Measurements from ENCODE around the gene GTF2A1. TPM values are rescaled to one million over a fixed set of nuclear protein-coding genes. Genes with fewer than 3 reads are reported as not detected.
A peak's percentile ranks its signal among the peaks of the same experiment; 100 is the strongest.

The GTF2A1 gene
- total and polyA plus RNA-seq, 4 donors, result 8.5 to 33.4 (median 21.4) TPM

GRCh38 chr14:81178063-81178462, 42.7 kb downstream of the GTF2A1 start:
- Histone ChIP-seq H3K4me3 (ENCODE audit: low read length in 2 of 2) (no peak overlapping the region), H3K27me3 (ENCODE audit: control insufficient read depth in 1 of 2, insufficient read depth in 2 of 2, low read length in 1 of 2) (no peaks in the 10 kb centered on the region), H3K9me3 (ENCODE audit: control insufficient read depth, low read length) (no peaks in the 10 kb centered on the region), H3K36me3 (ENCODE audit: control insufficient read depth in 1 of 2, insufficient read depth in 2 of 2, low read length in 1 of 2) (peaks cover 0 to 2% of the 10 kb centered on the region in 2 donors), H3K4me1 (ENCODE audit: control insufficient read depth in 1 of 2, insufficient read depth in 2 of 2, low read length in 2 of 2) (peaks cover 2 to 7% of the 10 kb centered on the region in 2 donors), H3K27ac (ENCODE audit: low read depth in 1 of 2, low read length in 2 of 2) (no peak overlapping the region)
- intact Hi-C loops (cut with DNase I), result no loop called here
- no peak for ATAC-seq (ENCODE audit: low FRiP score)
- no peak for DNase-seq

GRCh38 chr14:81177225-81177624, 43.5 kb downstream of the GTF2A1 start:
- no peak for DNase-seq
- H3K36me3 ChIP-seq (ENCODE audit: control insufficient read depth in 1 of 2, insufficient read depth in 2 of 2, low read length in 1 of 2), result peaks cover 0 to 2% of the 10 kb centered on the region in 2 donors
- H3K9me3 ChIP-seq (ENCODE audit: control insufficient read depth, low read length), result no peaks in the 10 kb centered on the region
- H3K27ac ChIP-seq (ENCODE audit: low read depth in 1 of 2, low read length in 2 of 2), result no peak overlapping the region
- WGBS, 2 donors, result 43 to 56% methylated on average over 1 of the region's 1 CpG
- intact Hi-C loops (cut with DNase I), result no loop called here
- ATAC-seq (ENCODE audit: low FRiP score), result no peak
- H3K4me3 ChIP-seq (ENCODE audit: low read length in 2 of 2), result peak overlapping the region in 1 of 2 donors; percentile 59
- H3K4me1 ChIP-seq (ENCODE audit: control insufficient read depth in 1 of 2, insufficient read depth in 2 of 2, low read length in 2 of 2), result peaks cover 0 to 4% of the 10 kb centered on the region in 2 donors
- no peaks in the 10 kb centered on the region for H3K27me3 ChIP-seq (ENCODE audit: control insufficient read depth in 1 of 2, insufficient read depth in 2 of 2, low read length in 1 of 2)

DNA sequence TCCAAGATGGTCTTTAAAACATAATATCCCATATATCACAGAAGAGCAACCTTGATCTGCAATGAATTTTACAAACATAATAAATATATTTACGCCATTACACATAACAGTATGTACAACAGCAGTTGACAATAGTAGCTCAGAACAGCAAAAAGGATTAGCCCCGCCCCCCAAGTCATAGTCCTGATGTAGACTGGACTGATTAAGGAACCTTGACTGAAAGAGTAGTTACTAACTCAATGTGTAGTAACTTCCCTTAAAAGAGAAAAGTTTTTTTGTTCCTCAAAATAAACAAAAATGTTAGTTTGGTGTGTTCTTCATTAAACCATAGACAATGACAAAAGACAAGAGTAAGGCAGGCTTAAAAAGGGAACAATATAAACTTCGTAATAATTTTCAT, 44.5 kb downstream of the GTF2A1 start:
- Histone ChIP-seq H3K27me3 (ENCODE audit: control insufficient read depth in 1 of 2, insufficient read depth in 2 of 2, low read length in 1 of 2) (no peaks in the 10 kb centered on the region), H3K27ac (ENCODE audit: low read depth in 1 of 2, low read length in 2 of 2) (no peak overlapping the region), H3K9me3 (ENCODE audit: control insufficient read depth, low read length) (no peaks in the 10 kb centered on the region), H3K4me1 (ENCODE audit: control insufficient read depth in 1 of 2, insufficient read depth in 2 of 2, low read length in 2 of 2) (no peaks in the 10 kb centered on the region), H3K4me3 (ENCODE audit: low read length in 2 of 2) (no peak overlapping the region), H3K36me3 (ENCODE audit: control insufficient read depth in 1 of 2, insufficient read depth in 2 of 2, low read length in 1 of 2) (peaks cover 0 to 2% of the 10 kb centered on the region in 2 donors)
- intact Hi-C loops (cut with DNase I), result no loop called here
- 87 to 93% methylated on average over 3 of the region's 3 CpGs for WGBS, 2 donors
- DNase-seq, result peak in 1 of 2 donors; percentile 78
- ATAC-seq (ENCODE audit: low FRiP score), result no peak

DNA sequence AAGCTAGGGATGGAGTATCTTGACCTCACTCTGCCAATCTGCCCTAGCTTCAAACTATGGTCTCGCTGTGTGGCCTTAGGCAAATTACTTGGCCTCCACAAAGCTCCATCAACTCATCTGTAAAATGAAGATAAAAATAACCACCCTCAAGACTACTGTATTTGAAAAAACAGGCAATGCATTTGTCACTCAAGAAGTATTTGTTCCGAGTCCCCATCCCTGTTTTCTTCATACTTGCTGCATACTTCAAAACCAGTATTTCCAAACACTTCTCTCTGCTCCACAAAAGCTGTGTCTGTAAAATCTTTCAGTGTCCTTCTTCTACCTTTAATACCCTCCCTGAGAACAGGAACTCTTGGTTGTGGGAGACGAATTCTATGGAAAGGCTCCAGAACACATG, 47.9 kb downstream of the GTF2A1 start:
- Histone ChIP-seq H3K27me3 (ENCODE audit: control insufficient read depth in 1 of 2, insufficient read depth in 2 of 2, low read length in 1 of 2) (no peaks in the 10 kb centered on the region), H3K4me1 (ENCODE audit: control insufficient read depth in 1 of 2, insufficient read depth in 2 of 2, low read length in 2 of 2) (no peaks in the 10 kb centered on the region), H3K36me3 (ENCODE audit: control insufficient read depth in 1 of 2, insufficient read depth in 2 of 2, low read length in 1 of 2) (peaks cover 0 to 2% of the 10 kb centered on the region in 2 donors), H3K9me3 (ENCODE audit: control insufficient read depth, low read length) (no peaks in the 10 kb centered on the region), H3K27ac (ENCODE audit: low read depth in 1 of 2, low read length in 2 of 2) (no peak overlapping the region), H3K4me3 (ENCODE audit: low read length in 2 of 2) (no peak overlapping the region)
- intact Hi-C loops (cut with DNase I), result loop anchor here (5.0 kb wide), 3 partner anchors 44 to 231 kb away; partner anchors contain the start of gene CEP128 (in 1 of the 2)
- ATAC-seq (ENCODE audit: low FRiP score) (no peak), DNase-seq (no peak)
- WGBS, 2 donors, result 67 to 75% methylated on average over 3 of the region's 3 CpGs

DNA sequence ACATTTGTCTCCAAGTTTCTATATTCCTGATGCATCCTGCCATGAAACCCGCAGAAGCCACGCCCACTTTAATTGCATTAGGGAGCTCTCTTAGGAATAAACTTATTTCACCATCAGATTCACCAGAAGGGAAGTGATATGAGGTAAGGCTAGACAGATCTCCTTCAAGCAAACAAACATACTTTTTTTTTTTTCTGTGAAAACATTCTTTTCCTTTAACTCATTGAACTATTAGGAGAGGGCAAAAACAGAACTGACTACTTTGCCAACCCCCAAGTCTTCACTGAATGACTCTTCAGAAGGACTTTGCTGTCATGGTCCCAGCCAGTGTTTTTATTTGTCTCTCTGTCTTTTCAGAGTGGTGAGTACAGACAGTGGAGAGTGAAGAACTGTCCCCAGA, 48.4 kb downstream of the GTF2A1 start:
- 84 to 90% methylated on average over 2 of the region's 2 CpGs for WGBS, 2 donors
- Histone ChIP-seq H3K4me1 (ENCODE audit: control insufficient read depth in 1 of 2, insufficient read depth in 2 of 2, low read length in 2 of 2) (no peaks in the 10 kb centered on the region), H3K9me3 (ENCODE audit: control insufficient read depth, low read length) (no peaks in the 10 kb centered on the region), H3K27ac (ENCODE audit: low read depth in 1 of 2, low read length in 2 of 2) (no peak overlapping the region), H3K36me3 (ENCODE audit: control insufficient read depth in 1 of 2, insufficient read depth in 2 of 2, low read length in 1 of 2) (peaks cover 0 to 2% of the 10 kb centered on the region in 2 donors), H3K27me3 (ENCODE audit: control insufficient read depth in 1 of 2, insufficient read depth in 2 of 2, low read length in 1 of 2) (no peaks in the 10 kb centered on the region), H3K4me3 (ENCODE audit: low read length in 2 of 2) (no peak overlapping the region)
- ATAC-seq (ENCODE audit: low FRiP score) (no peak), DNase-seq (no peak)
- intact Hi-C loops (cut with DNase I), result loop anchor here (5.0 kb wide), 3 partner anchors 45 to 230 kb away; partner anchors contain the start of gene CEP128 (in 1 of the 2)

- DNase-seq (no peak), ATAC-seq (ENCODE audit: low FRiP score) (no peak)
- intact Hi-C loops (cut with DNase I), result loop anchor here (5.0 kb wide), 3 partner anchors 46 to 229 kb away; partner anchors contain the start of gene CEP128 (in 1 of the 2)
- Histone ChIP-seq H3K4me1 (ENCODE audit: control insufficient read depth in 1 of 2, insufficient read depth in 2 of 2, low read length in 2 of 2) (no peaks in the 10 kb centered on the region), H3K36me3 (ENCODE audit: control insufficient read depth in 1 of 2, insufficient read depth in 2 of 2, low read length in 1 of 2) (peaks cover 0 to 2% of the 10 kb centered on the region in 2 donors), H3K27ac (ENCODE audit: low read depth in 1 of 2, low read length in 2 of 2) (peak overlapping the region in 1 of 2 donors; percentile 32), H3K27me3 (ENCODE audit: control insufficient read depth in 1 of 2, insufficient read depth in 2 of 2, low read length in 1 of 2) (no peaks in the 10 kb centered on the region), H3K4me3 (ENCODE audit: low read length in 2 of 2) (no peak overlapping the region), H3K9me3 (ENCODE audit: control insufficient read depth, low read length) (no peaks in the 10 kb centered on the region)
- 3 to 5% methylated on average over 3 of the region's 3 CpGs for WGBS, 2 donors
These were observed 49.9 kb downstream of the GTF2A1 start for GRCh38 chr14:81170829-81171195.

- peak; percentile 99 for ATAC-seq (ENCODE audit: low FRiP score)
- WGBS, 2 donors, result 0% methylated on average over 28 of the region's 28 CpGs
These were observed 50.5 kb downstream of the GTF2A1 start for GRCh38 chr14:81170104-81170828.

GRCh38 chr14:81169711-81170103, 51.1 kb downstream of the GTF2A1 start:
- Histone ChIP-seq H3K27ac (ENCODE audit: low read depth in 1 of 2, low read length in 2 of 2) (peak overlapping the region in 1 of 2 donors; percentile 87), H3K36me3 (ENCODE audit: control insufficient read depth in 1 of 2, insufficient read depth in 2 of 2, low read length in 1 of 2) (peaks cover 0 to 2% of the 10 kb centered on the region in 2 donors), H3K27me3 (ENCODE audit: control insufficient read depth in 1 of 2, insufficient read depth in 2 of 2, low read length in 1 of 2) (no peaks in the 10 kb centered on the region), H3K4me1 (ENCODE audit: control insufficient read depth in 1 of 2, insufficient read depth in 2 of 2, low read length in 2 of 2) (no peaks in the 10 kb centered on the region), H3K4me3 (ENCODE audit: low read length in 2 of 2) (peak overlapping the region; percentile 24 to 82), H3K9me3 (ENCODE audit: control insufficient read depth, low read length) (no peaks in the 10 kb centered on the region)
- 1% methylated on average over 10 of the region's 10 CpGs for WGBS, 2 donors
- peak; percentile 79 to 87 for DNase-seq
- intact Hi-C loops (cut with DNase I), result loop anchor here (5.0 kb wide), 3 partner anchors 48 to 227 kb away; partner anchors contain the start of gene CEP128 (in 1 of the 2)
- ATAC-seq (ENCODE audit: low FRiP score), result peak; percentile 84

More at GRCh38 chr14:81170104-81170828, 50.5 kb downstream of the GTF2A1 start:
- Histone ChIP-seq H3K36me3 (ENCODE audit: control insufficient read depth in 1 of 2, insufficient read depth in 2 of 2, low read length in 1 of 2) (peaks cover 0 to 2% of the 10 kb centered on the region in 2 donors), H3K4me3 (ENCODE audit: low read length in 2 of 2) (peak overlapping the region; percentile 24 to 82), H3K27me3 (ENCODE audit: control insufficient read depth in 1 of 2, insufficient read depth in 2 of 2, low read length in 1 of 2) (no peaks in the 10 kb centered on the region), H3K27ac (ENCODE audit: low read depth in 1 of 2, low read length in 2 of 2) (peak overlapping the region in 1 of 2 donors; percentile 87), H3K4me1 (ENCODE audit: control insufficient read depth in 1 of 2, insufficient read depth in 2 of 2, low read length in 2 of 2) (no peaks in the 10 kb centered on the region), H3K9me3 (ENCODE audit: control insufficient read depth, low read length) (no peaks in the 10 kb centered on the region)
- intact Hi-C loops (cut with DNase I), result loop anchor here (5.0 kb wide), 3 partner anchors 47 to 228 kb away; partner anchors contain the start of gene CEP128 (in 1 of the 2)
- peak; percentile 97 for DNase-seq

- H3K4me3 ChIP-seq (ENCODE audit: low read length in 2 of 2), result no peak overlapping the region
- ATAC-seq (ENCODE audit: low FRiP score) (no peak), DNase-seq (no peak)
- no peaks in the 10 kb centered on the region for H3K27me3 ChIP-seq (ENCODE audit: control insufficient read depth in 1 of 2, insufficient read depth in 2 of 2, low read length in 1 of 2)
- H3K4me1 ChIP-seq (ENCODE audit: control insufficient read depth in 1 of 2, insufficient read depth in 2 of 2, low read length in 2 of 2), result no peaks in the 10 kb centered on the region
- peaks cover 0 to 2% of the 10 kb centered on the region in 2 donors for H3K36me3 ChIP-seq (ENCODE audit: control insufficient read depth in 1 of 2, insufficient read depth in 2 of 2, low read length in 1 of 2)
- no peaks in the 10 kb centered on the region for H3K9me3 ChIP-seq (ENCODE audit: control insufficient read depth, low read length)
- no peak overlapping the region for H3K27ac ChIP-seq (ENCODE audit: low read depth in 1 of 2, low read length in 2 of 2)
- 55 to 56% methylated on average over 4 of the region's 4 CpGs for WGBS, 2 donors
- intact Hi-C loops (cut with DNase I), result no loop called here
These were observed 51.5 kb downstream of the GTF2A1 start for GRCh38 chr14:81169267-81169666.
